ENCODE data around the gene TPM4.
"Not testable (repeated sequence)": the region's sequence is repeated elsewhere in the genome, so short reads cannot be mapped to it uniquely, and the experiment has no call there.

Gene TPM4

GRCh38 chr19:16115301-16116039, 39.2 kb downstream of the TPM4 start:
- DNase-seq (ENCODE audit: extremely low read depth, low read depth): no peak
- TF ChIP-seq CTCF (IDR thresholded peaks at IDR 0.05; ENCODE audit: low read depth, low read length): no peak

GRCh38 chr19:16116067-16116466, 39.8 kb downstream of the TPM4 start:
- TF ChIP-seq CTCF (IDR thresholded peaks at IDR 0.05; ENCODE audit: low read depth, low read length): no peak

DNA sequence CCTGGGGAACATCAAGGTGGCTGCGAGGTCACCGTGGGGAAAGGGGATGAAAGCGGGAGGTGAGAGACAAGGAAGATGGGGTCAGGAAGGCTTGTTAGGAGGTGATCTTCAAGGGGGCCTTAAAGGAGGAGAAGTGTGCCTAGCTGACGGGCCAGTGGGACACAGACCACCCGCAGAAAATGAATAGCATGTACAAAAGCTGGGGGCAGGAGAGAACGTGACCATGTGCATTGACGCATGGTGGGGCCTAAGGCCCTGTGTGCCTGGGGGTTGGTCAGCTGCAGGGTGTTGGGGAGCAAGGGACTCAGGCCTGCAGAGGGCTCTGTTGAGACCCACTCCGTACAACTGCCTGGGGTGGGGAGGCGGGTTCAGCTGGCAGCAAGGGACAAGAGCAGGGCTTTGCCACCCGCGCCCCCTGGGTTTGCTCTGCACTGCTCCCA, 41.3 kb downstream of the TPM4 start:
- DNase-seq (ENCODE audit: extremely low read depth, low read depth): no peak
- no peak for TF ChIP-seq CTCF (IDR thresholded peaks at IDR 0.05; ENCODE audit: low read depth, low read length)

More at GRCh38 chr19:16116067-16116466, 39.8 kb downstream of the TPM4 start:
- no peak for DNase-seq (ENCODE audit: extremely low read depth, low read depth)

- DNase-seq (ENCODE audit: extremely low read depth, low read depth): no peak
- TF ChIP-seq CTCF (IDR thresholded peaks at IDR 0.05; ENCODE audit: low read depth, low read length): no peak
Observed at GRCh38 chr19:16118489-16119033, 42.3 kb downstream of the TPM4 start.

- DNase-seq (ENCODE audit: extremely low read depth, low read depth): not testable (repeated sequence)
Observed at GRCh38 chr19:16119075-16119857, 43.0 kb downstream of the TPM4 start.

GRCh38 chr19:16121141-16121540, 44.8 kb downstream of the TPM4 start:
- no peak for TF ChIP-seq CTCF (IDR thresholded peaks at IDR 0.05; ENCODE audit: low read depth, low read length)

DNA sequence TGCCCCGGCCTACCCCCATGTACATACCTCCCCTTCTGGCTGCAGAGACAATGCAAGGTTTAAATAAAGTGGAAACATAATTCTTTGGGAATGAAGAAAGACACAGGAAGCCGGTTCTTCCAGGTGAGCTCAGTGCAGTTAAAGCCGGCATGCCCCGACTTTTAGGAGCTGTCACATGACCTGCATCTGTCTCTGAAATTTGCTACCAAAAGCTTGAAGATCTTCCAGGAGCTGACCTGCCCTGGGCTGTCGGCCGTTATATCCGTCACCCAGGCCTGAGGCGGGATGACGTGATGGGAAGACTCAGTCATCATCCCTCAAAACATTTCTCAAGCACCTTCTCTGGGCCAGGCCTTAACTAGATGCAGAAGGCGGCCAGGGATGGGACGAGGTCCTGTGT, 45.7 kb downstream of the TPM4 start:
- DNase-seq (ENCODE audit: extremely low read depth, low read depth): no peak
- no peak for TF ChIP-seq CTCF (IDR thresholded peaks at IDR 0.05; ENCODE audit: low read depth, low read length)

More at GRCh38 chr19:16121141-16121540, 44.8 kb downstream of the TPM4 start:
- no peak for DNase-seq (ENCODE audit: extremely low read depth, low read depth)

Measured in AG09319 (cell line).